ENCODE data around the gene ISYNA1.
A peak's percentile ranks its signal among the peaks of the same experiment; 100 is the strongest.

ISYNA1 gene

GRCh38 chr19:18437491-18438330, at the start of gene ISYNA1:
ISYNA1 (minus strand) TSS chr19:18438133; CDS start chr19:18437979, 154 bp downstream.
- no peak for DNase-seq
- in situ Hi-C loops (cut with MboI; ENCODE audit: low pct_unique_long_range_greater_than_20kb, low sequenced_read_pairs), result no loop called here

- in situ Hi-C loops (cut with MboI; ENCODE audit: low pct_unique_long_range_greater_than_20kb, low sequenced_read_pairs), result no loop called here
- no peak for DNase-seq
Measured at GRCh38 chr19:18486746-18487145, 48.8 kb upstream of the ISYNA1 start.

GRCh38 chr19:18484992-18485391, 47.1 kb upstream of the ISYNA1 start:
- in situ Hi-C loops (cut with MboI; ENCODE audit: low pct_unique_long_range_greater_than_20kb, low sequenced_read_pairs), result no loop called here
- no peak for DNase-seq

- in situ Hi-C loops (cut with MboI; ENCODE audit: low pct_unique_long_range_greater_than_20kb, low sequenced_read_pairs), result no loop called here
- no peak for DNase-seq
Measured at GRCh38 chr19:18483119-18483890, 45.4 kb upstream of the ISYNA1 start.

- no peak for DNase-seq
- in situ Hi-C loops (cut with MboI; ENCODE audit: low pct_unique_long_range_greater_than_20kb, low sequenced_read_pairs), result no loop called here
Measured at GRCh38 chr19:18481505-18482222, 43.7 kb upstream of the ISYNA1 start.

GRCh38 chr19:18480006-18480691, 42.2 kb upstream of the ISYNA1 start:
- in situ Hi-C loops (cut with MboI; ENCODE audit: low pct_unique_long_range_greater_than_20kb, low sequenced_read_pairs), result no loop called here
- no peak for DNase-seq

GRCh38 chr19:18478545-18479311, 40.8 kb upstream of the ISYNA1 start:
- DNase-seq, result peak; percentile 91
- in situ Hi-C loops (cut with MboI; ENCODE audit: low pct_unique_long_range_greater_than_20kb, low sequenced_read_pairs), result no loop called here

- in situ Hi-C loops (cut with MboI; ENCODE audit: low pct_unique_long_range_greater_than_20kb, low sequenced_read_pairs), result no loop called here
- DNase-seq, result no peak
Measured at GRCh38 chr19:18477974-18478373, 40.0 kb upstream of the ISYNA1 start.

GRCh38 chr19:18477042-18477779, 39.3 kb upstream of the ISYNA1 start:
- DNase-seq, result peak; percentile 53
- in situ Hi-C loops (cut with MboI; ENCODE audit: low pct_unique_long_range_greater_than_20kb, low sequenced_read_pairs), result no loop called here

GRCh38 chr19:18476507-18477041, 38.6 kb upstream of the ISYNA1 start:
- DNase-seq, result no peak
- in situ Hi-C loops (cut with MboI; ENCODE audit: low pct_unique_long_range_greater_than_20kb, low sequenced_read_pairs), result no loop called here

GRCh38 chr19:18475762-18476331, 37.9 kb upstream of the ISYNA1 start:
- in situ Hi-C loops (cut with MboI; ENCODE audit: low pct_unique_long_range_greater_than_20kb, low sequenced_read_pairs), result no loop called here
- DNase-seq, result no peak

GRCh38 chr19:18475004-18475453, 37.1 kb upstream of the ISYNA1 start:
- no peak for DNase-seq
- in situ Hi-C loops (cut with MboI; ENCODE audit: low pct_unique_long_range_greater_than_20kb, low sequenced_read_pairs), result no loop called here

GRCh38 chr19:18474366-18474887, 36.5 kb upstream of the ISYNA1 start:
- no peak for DNase-seq
- in situ Hi-C loops (cut with MboI; ENCODE audit: low pct_unique_long_range_greater_than_20kb, low sequenced_read_pairs), result loop anchor here (25.0 kb wide), 1 partner anchor 388 kb away; no protein-coding TSS in a partner anchor

GRCh38 chr19:18473706-18474087, 35.8 kb upstream of the ISYNA1 start:
- no peak for DNase-seq
- in situ Hi-C loops (cut with MboI; ENCODE audit: low pct_unique_long_range_greater_than_20kb, low sequenced_read_pairs), result loop anchor here (25.0 kb wide), 1 partner anchor 389 kb away; no protein-coding TSS in a partner anchor

- DNase-seq, result no peak
Measured at GRCh38 chr19:18473003-18473705, 35.2 kb upstream of the ISYNA1 start.

GRCh38 chr19:18470787-18471186, 32.9 kb upstream of the ISYNA1 start:
- DNase-seq, result no peak
- in situ Hi-C loops (cut with MboI; ENCODE audit: low pct_unique_long_range_greater_than_20kb, low sequenced_read_pairs), result loop anchor here (25.0 kb wide), 1 partner anchor 392 kb away; no protein-coding TSS in a partner anchor

More at GRCh38 chr19:18473003-18473705, 35.2 kb upstream of the ISYNA1 start:
- in situ Hi-C loops (cut with MboI; ENCODE audit: low pct_unique_long_range_greater_than_20kb, low sequenced_read_pairs), result loop anchor here (25.0 kb wide), 1 partner anchor 389 kb away; no protein-coding TSS in a partner anchor

Data from KBM-7 (cell line).